ENCODE data around the gene SMIM33.
"Not testable (repeated sequence)": the region's sequence is repeated elsewhere in the genome, so short reads cannot be mapped to it uniquely, and the experiment has no call there.

- not testable (repeated sequence) for TF ChIP-seq CTCF, POLR2A (IDR thresholded peaks at IDR 0.05)
Measured at GRCh38 chr5:139503879-139504278, 33.1 kb downstream of the SMIM33 start.

Data from upper lobe of left lung (tissue), 4 donors.